Testis (tissue), 3 donors: ENCODE measurements around the gene DDX43. TPM values are rescaled to one million over a fixed set of nuclear protein-coding genes. Genes with fewer than 3 reads are reported as not detected.

ENCODE experiments used
- DNase-seq: peaks from one replicate; pipeline ENCODE4 v3.0.0-alpha.2; 2019
- H3K27ac ChIP-seq, 2 donors: fragments of 200-600 bp; sonication (generic); one replicate each; pipeline ENCODE4 v1.5.1; 2019
- H3K27me3 ChIP-seq: fragments of 200-600 bp; sonication (generic); one replicate; pipeline ENCODE4 v1.5.1; 2019
- H3K36me3 ChIP-seq: fragments of 200-600 bp; sonication (generic); one replicate; pipeline ENCODE4 v1.5.1; 2017; ENCODE audit warnings: low read depth; ENCODE audit errors: missing control alignments
- H3K4me1 ChIP-seq: fragments of 200-600 bp; sonication (generic); one replicate; pipeline ENCODE4 v1.5.1; 2019
- H3K4me3 ChIP-seq, 2 donors: fragments of 200-600 bp; sonication (generic); one replicate each; pipeline ENCODE4 v1.5.1; 2017 to 2019
- H3K9me3 ChIP-seq: fragments of 200-600 bp; sonication (generic); one replicate; pipeline ENCODE4 v1.5.1; 2017
- POLR2A ChIP-seq: fragments of 450-650 bp; IDR thresholded peaks from one replicate; pipeline ENCODE4 v1.6.1; 2017; ENCODE audit warnings: antibody characterized with exemption, mild to moderate bottlenecking, moderate library complexity
- WGBS, 2 donors: methylation state at CpG; one replicate each; pipeline ENCODE4 v1.1.5; 2018; 5-methylcytosine and 5-hydroxymethylcytosine counted together
- intact Hi-C: fragments of 100-400 bp; cut with DNase I; formaldehyde crosslinking; loops from one replicate; pipeline ENCODE4 v1.15.1; 2023; ENCODE audit warnings: low total_unique reads
- polyA plus RNA-seq: library from polyadenylated mRNA; stranded (reverse); fragments of 350-450 nt; fragmentation: Illumina TruSeq; extraction: RNeasy Lipid Tissue Mini Kit (QIAGEN cat#74804); gene quantifications from one replicate; pipeline ENCODE4 v1.2.3, GENCODE V29; 2014; ENCODE audit warnings: low read depth, low replicate concordance; ENCODE audit not compliant: insufficient read depth
- total RNA-seq, 2 donors: library from RNA; depleted of rRNA; stranded (reverse); fragments of >200 nt; gene quantifications; one replicate each; pipeline ENCODE4 v1.2.3, GENCODE V29; 2016
- TF ChIP-seq, protein P1 (sequence below), 3 experiments: fragments of 450-650 bp in 2 of 3; fragments of 200-600 bp in 1 of 3; sonication (generic) in 1 of 3; IDR thresholded peaks; one replicate each; pipeline ENCODE4 v1.5.1; 2016 to 2019; ENCODE audit warnings: antibody characterized with exemption in 3 of 3, mild to moderate bottlenecking in 2 of 3, moderate library complexity in 1 of 3

DDX43 gene
- total and polyA plus RNA-seq, 3 donors from 2014 or later = 20.1 to 26.0 (median 24.5) TPM

DNA sequence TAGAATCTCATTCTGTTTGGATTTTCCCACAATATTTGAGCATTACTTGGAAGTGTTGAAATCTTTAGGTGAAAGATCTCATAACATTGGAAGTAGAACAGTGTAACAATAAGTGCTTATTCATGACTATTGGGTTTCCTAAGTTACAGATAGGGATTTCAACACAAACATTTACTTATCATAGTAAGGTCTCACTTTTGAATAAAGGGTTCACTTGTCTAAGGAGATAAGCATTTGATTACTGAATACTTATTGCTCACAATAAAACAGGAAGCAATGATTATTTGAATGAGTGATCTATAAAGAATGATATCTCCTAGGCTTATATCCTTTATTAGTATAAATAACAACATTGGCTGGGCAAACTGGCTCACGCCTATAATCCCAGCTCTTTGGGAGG is 14.8 kb downstream of the DDX43 start:
- 85 to 92% methylated on average over 1 of the region's 1 CpG for WGBS, 2 donors
- Histone ChIP-seq H3K4me3 (no peak overlapping the region), H3K27me3 (no peaks in the 10 kb centered on the region), H3K4me1 (no peaks in the 10 kb centered on the region), H3K36me3 (no peaks in the 10 kb centered on the region), H3K9me3 (no peaks in the 10 kb centered on the region), H3K27ac (no peak overlapping the region)
- TF ChIP-seq, protein P1, sequence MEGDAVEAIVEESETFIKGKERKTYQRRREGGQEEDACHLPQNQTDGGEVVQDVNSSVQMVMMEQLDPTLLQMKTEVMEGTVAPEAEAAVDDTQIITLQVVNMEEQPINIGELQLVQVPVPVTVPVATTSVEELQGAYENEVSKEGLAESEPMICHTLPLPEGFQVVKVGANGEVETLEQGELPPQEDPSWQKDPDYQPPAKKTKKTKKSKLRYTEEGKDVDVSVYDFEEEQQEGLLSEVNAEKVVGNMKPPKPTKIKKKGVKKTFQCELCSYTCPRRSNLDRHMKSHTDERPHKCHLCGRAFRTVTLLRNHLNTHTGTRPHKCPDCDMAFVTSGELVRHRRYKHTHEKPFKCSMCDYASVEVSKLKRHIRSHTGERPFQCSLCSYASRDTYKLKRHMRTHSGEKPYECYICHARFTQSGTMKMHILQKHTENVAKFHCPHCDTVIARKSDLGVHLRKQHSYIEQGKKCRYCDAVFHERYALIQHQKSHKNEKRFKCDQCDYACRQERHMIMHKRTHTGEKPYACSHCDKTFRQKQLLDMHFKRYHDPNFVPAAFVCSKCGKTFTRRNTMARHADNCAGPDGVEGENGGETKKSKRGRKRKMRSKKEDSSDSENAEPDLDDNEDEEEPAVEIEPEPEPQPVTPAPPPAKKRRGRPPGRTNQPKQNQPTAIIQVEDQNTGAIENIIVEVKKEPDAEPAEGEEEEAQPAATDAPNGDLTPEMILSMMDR (IDR thresholded peaks at IDR 0.05) = no peak
- no peak for TF ChIP-seq POLR2A
- intact Hi-C loops = no loop called here
- DNase-seq = no peak

DNA sequence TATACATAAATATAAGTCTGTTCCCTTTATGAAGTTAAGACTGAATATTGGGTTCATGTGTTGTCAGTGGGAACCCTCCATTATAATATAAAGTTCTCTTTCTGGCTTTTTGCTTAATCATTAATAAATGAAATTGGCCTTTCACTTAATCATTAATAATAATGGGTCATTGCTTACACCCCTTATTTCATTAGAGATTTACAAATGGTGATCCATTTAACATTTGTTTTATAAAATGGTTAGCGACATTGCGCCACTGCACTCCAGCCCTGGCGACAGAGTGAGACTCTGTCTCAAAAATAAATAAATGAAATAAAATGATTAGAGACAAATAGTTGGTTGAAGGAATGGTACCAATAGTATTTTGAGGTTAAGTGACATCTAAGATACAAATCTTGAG is 18.5 kb downstream of the DDX43 start:
- Histone ChIP-seq H3K36me3 (no peaks in the 10 kb centered on the region), H3K27me3 (no peaks in the 10 kb centered on the region), H3K27ac (no peak overlapping the region), H3K9me3 (no peaks in the 10 kb centered on the region), H3K4me1 (no peaks in the 10 kb centered on the region), H3K4me3 (no peak overlapping the region)
- no peak for DNase-seq
- TF ChIP-seq, protein P1 (IDR thresholded peaks at IDR 0.05) = no peak
- no peak for TF ChIP-seq POLR2A
- 81 to 84% methylated on average over 3 of the region's 3 CpGs for WGBS, 2 donors
- intact Hi-C loops = no loop called here

DNA sequence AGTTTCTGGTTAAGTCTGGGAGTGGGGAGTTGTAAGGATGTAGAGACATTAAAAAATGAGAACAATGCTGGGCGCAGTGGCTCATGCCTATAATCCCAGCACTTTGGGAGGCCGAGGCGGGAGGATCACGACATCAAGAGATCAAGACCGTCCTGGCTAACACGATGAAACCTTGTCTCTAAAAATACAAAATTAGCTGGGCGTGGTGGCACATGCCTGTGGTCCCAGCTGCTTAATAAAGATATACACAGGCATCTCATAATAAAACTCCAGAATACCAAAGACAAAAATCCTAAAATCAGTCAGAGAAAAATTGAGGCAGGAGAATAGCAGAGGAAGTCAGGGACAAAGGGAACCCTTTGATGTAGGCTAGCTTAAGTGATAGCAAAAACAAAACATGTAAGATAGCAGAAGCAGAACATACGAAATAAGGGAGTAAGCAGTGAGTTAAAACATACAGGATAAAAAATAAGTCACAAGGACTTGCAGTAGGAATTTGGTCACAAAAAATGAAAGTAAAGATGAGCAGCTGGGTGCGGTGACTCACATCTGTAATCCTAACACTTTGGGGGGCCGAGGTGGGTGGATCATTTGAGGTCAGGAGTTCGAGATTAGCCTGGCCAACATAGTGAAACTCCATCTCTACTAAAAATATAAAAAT is 23.6 kb downstream of the DDX43 start:
- 85 to 86% methylated on average over 11 of the region's 11 CpGs for WGBS, 2 donors
- no peaks in the 10 kb centered on the region for H3K4me1 ChIP-seq
- no peak overlapping the region for H3K4me3 ChIP-seq
- H3K27ac ChIP-seq = no peak overlapping the region
- TF ChIP-seq POLR2A = no peak
- TF ChIP-seq, protein P1 (IDR thresholded peaks at IDR 0.05) = no peak
- no peaks in the 10 kb centered on the region for H3K36me3 ChIP-seq
- no peak for DNase-seq
- no peaks in the 10 kb centered on the region for H3K9me3 ChIP-seq
- no peaks in the 10 kb centered on the region for H3K27me3 ChIP-seq
- intact Hi-C loops = no loop called here

DNA sequence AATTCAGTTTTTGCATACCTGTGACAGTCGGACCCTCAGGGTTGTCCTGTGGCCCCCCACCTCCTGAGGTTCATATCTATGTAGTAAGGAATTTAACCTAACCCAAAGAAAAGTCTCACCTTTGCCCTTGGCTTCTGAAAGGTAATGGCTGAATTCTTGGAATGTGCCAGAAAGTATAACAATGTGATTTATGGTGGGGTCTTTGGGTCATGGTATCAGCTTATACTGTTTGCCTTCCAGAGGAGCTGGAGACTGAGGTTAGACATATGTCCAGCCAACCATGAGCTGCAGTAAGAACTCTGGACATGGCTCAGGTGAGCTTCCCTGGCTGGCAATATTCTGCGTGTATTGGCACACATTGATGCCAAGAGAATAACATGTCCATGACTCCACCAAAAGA is 26.9 kb downstream of the DDX43 start:
- WGBS, 2 donors = 66 to 76% methylated on average over 2 of the region's 2 CpGs
- DNase-seq = no peak
- no peaks in the 10 kb centered on the region for H3K36me3 ChIP-seq
- no peaks in the 10 kb centered on the region for H3K9me3 ChIP-seq
- no peak for TF ChIP-seq POLR2A
- TF ChIP-seq, protein P1 (IDR thresholded peaks at IDR 0.05) = no peak
- H3K4me1 ChIP-seq = no peaks in the 10 kb centered on the region
- no peaks in the 10 kb centered on the region for H3K27me3 ChIP-seq
- no peak overlapping the region for H3K27ac ChIP-seq
- intact Hi-C loops = no loop called here
- no peak overlapping the region for H3K4me3 ChIP-seq

DNA sequence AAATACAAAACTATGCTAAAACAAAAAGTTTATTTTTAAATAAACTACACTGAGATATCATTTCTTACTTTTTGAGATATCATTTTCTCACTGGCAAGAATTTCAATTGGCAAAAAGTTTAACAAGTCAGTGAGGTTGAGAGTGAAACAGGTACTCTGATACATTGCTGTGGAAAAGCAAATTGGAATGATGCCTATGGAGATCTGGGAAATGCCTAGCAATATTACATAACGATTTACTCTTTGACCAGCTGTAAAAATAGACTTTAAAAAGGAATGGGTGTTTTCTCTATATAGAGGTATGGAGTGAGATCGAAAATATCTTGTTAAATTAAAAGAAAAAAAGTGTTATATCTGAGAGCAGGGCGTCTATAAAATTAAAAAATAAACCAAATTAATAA is 40.6 kb downstream of the DDX43 start:
- H3K4me1 ChIP-seq = no peaks in the 10 kb centered on the region
- intact Hi-C loops = no loop called here
- H3K4me3 ChIP-seq = no peak overlapping the region
- DNase-seq = no peak
- no peaks in the 10 kb centered on the region for H3K36me3 ChIP-seq
- no peaks in the 10 kb centered on the region for H3K27me3 ChIP-seq
- TF ChIP-seq POLR2A = no peak
- TF ChIP-seq, protein P1 (IDR thresholded peaks at IDR 0.05) = no peak
- H3K27ac ChIP-seq = no peak overlapping the region
- H3K9me3 ChIP-seq = no peaks in the 10 kb centered on the region
- 82% methylated on average over 3 of the region's 3 CpGs for WGBS, 2 donors
